IMR-90 (cell line): ENCODE results near the gene NANOS1. TPM values are rescaled to one million over a fixed set of nuclear protein-coding genes. Genes with fewer than 3 reads are reported as not detected.

Experiments
- ATAC-seq: fragments of 200-7000 bp; cut with Tn5 transposase; 2 replicates; pipeline ENCODE4 v1.9.1; 2020; ENCODE audit warnings: low read depth, mild to moderate bottlenecking, moderate library complexity
- BruUV-seq: library from RNA; stranded (reverse); fragments of 400-500 nt; replicated peaks from 2 replicates; lab custom pipeline; 2021; lab: Mats Ljungman, UMichigan
- CTCF ChIA-PET: fragments of 300-600 bp; formaldehyde crosslinking; extraction: SDS; loops from one replicate; lab custom pipeline; 2021; ENCODE audit warnings: antibody characterized with exemption; lab: Yijun Ruan, JAX
- POLR2A ChIA-PET: fragments of 300-600 bp; sonication (Branson Sonifier 250); formaldehyde crosslinking; loops from one replicate; lab custom pipeline; 2022; ENCODE audit warnings: antibody characterized with exemption; ENCODE audit not compliant: unreplicated experiment; lab: Charles Lee
- DNase-seq: peaks from one replicate; pipeline ENCODE4 v3.0.0; 2013
- H2AFZ ChIP-seq: replicated peaks from 2 replicates; pipeline ENCODE3; 2013; ENCODE audit warnings: low read length, mild to moderate bottlenecking; ENCODE audit not compliant: poor library complexity
- H2AK5ac ChIP-seq: 2 replicates; pipeline ENCODE4 v1.6.1; 2013; ENCODE audit warnings: low read depth, low read length, inconsistent platforms
- H2AK9ac ChIP-seq: replicated peaks from 2 replicates; pipeline ENCODE3; 2013; ENCODE audit warnings: mild to moderate bottlenecking, low read depth, low read length, moderate library complexity; ENCODE audit not compliant: poor library complexity
- H2BK120ac ChIP-seq: 2 replicates; pipeline ENCODE4 v1.6.1; 2013; ENCODE audit warnings: low read depth, low read length, inconsistent platforms
- H2BK15ac ChIP-seq: 3 replicates; pipeline ENCODE4 v1.6.1; 2013; ENCODE audit warnings: low read depth, low read length, inconsistent platforms
- H2BK20ac ChIP-seq: 2 replicates; pipeline ENCODE4 v1.6.1; 2013; ENCODE audit warnings: low read depth, mild to moderate bottlenecking, inconsistent platforms, low read length, moderate library complexity
- H2BK5ac ChIP-seq: 2 replicates; pipeline ENCODE4 v1.6.1; 2013; ENCODE audit warnings: mild to moderate bottlenecking, low read depth, low read length, inconsistent platforms; ENCODE audit not compliant: poor library complexity, severe bottlenecking
- H3K14ac ChIP-seq: replicated peaks from 2 replicates; pipeline ENCODE4 v1.6.1; 2013; ENCODE audit warnings: low read depth, low read length, inconsistent platforms
- H3K18ac ChIP-seq: 2 replicates; pipeline ENCODE4 v1.6.1; 2013; ENCODE audit warnings: low read depth, low read length, control low read depth
- H3K23ac ChIP-seq: 2 replicates; pipeline ENCODE4 v1.6.1; 2013; ENCODE audit warnings: low read depth, low read length, inconsistent platforms
- H3K27ac ChIP-seq: 2 replicates; pipeline ENCODE4 v1.5.1; 2013; ENCODE audit warnings: mild to moderate bottlenecking, control low read depth, low read length; ENCODE audit not compliant: insufficient read depth
- H3K27me3 ChIP-seq: 2 replicates; pipeline ENCODE4 v1.6.1; 2013; ENCODE audit warnings: low read length; ENCODE audit not compliant: control insufficient read depth, insufficient read depth
- H3K36me3 ChIP-seq: 2 replicates; pipeline ENCODE4 v1.6.1; 2013; ENCODE audit warnings: low read length, mixed read lengths; ENCODE audit not compliant: control insufficient read depth, insufficient read depth
- H3K4ac ChIP-seq: 2 replicates; pipeline ENCODE4 v1.6.1; 2013; ENCODE audit warnings: low read depth, low read length, inconsistent platforms
- H3K4me1 ChIP-seq: 2 replicates; pipeline ENCODE4 v1.6.1; 2013; ENCODE audit warnings: low read length, mixed read lengths; ENCODE audit not compliant: control insufficient read depth, insufficient read depth
- H3K4me2 ChIP-seq: 2 replicates; pipeline ENCODE4 v1.6.1; 2013; ENCODE audit warnings: low read depth, mild to moderate bottlenecking, control low read depth, low read length, moderate library complexity
- H3K4me3 ChIP-seq: 2 replicates; pipeline ENCODE4 v1.5.1; 2013; ENCODE audit warnings: low read depth, mild to moderate bottlenecking, control low read depth, low read length, moderate library complexity; ENCODE audit not compliant: insufficient read depth
- H3K56ac ChIP-seq: 2 replicates; pipeline ENCODE4 v1.6.1; 2013; ENCODE audit warnings: low read length, inconsistent platforms; ENCODE audit not compliant: insufficient read depth; ENCODE audit errors: extremely low read depth
- H3K79me1 ChIP-seq, 2 experiments: 2 replicates each; pipeline ENCODE4 v1.6.1; 2013; ENCODE audit warnings: low read length in 2 of 2, inconsistent platforms in 1 of 2, low read depth in 1 of 2
- H3K9ac ChIP-seq: 2 replicates; pipeline ENCODE4 v1.6.1; 2013; ENCODE audit warnings: low read depth, low read length, control low read depth
- H3K9me1 ChIP-seq: 2 replicates; pipeline ENCODE4 v1.6.1; 2013; ENCODE audit warnings: low read length, inconsistent platforms; ENCODE audit not compliant: insufficient read depth
- H3K9me3 ChIP-seq: 2 replicates; pipeline ENCODE4 v1.6.1; 2013; ENCODE audit warnings: low read length; ENCODE audit not compliant: control insufficient read depth, insufficient read depth
- H4K20me1 ChIP-seq: 2 replicates; pipeline ENCODE4 v1.6.1; 2013; ENCODE audit warnings: low read length, inconsistent platforms; ENCODE audit not compliant: insufficient read depth
- H4K5ac ChIP-seq: 2 replicates; pipeline ENCODE4 v1.6.1; 2013; ENCODE audit warnings: mild to moderate bottlenecking, low read depth, low read length, control low read depth
- H4K8ac ChIP-seq, 2 experiments: 2 replicates each; pipeline ENCODE4 v1.6.1; 2013; ENCODE audit warnings: low read depth in 2 of 2, low read length in 2 of 2, control low read depth in 1 of 2, inconsistent platforms in 1 of 2
- H4K91ac ChIP-seq: 2 replicates; pipeline ENCODE4 v1.6.1; 2013; ENCODE audit warnings: low read depth, low read length, inconsistent platforms; ENCODE audit not compliant: insufficient read depth
- BHLHE40 ChIP-seq: fragments of 150-350 bp; IDR thresholded peaks from 2 replicates; pipeline ENCODE4 v1.6.1; 2016; ENCODE audit warnings: mild to moderate bottlenecking, low read depth, low read length
- FOS ChIP-seq: fragments of 150-350 bp; IDR thresholded peaks from 2 replicates; pipeline ENCODE4 v1.6.1; 2016; ENCODE audit warnings: low read depth, low read length
- MAZ ChIP-seq: IDR thresholded peaks from 2 replicates; pipeline ENCODE4 v1.6.1; 2012; ENCODE audit warnings: low read depth, mild to moderate bottlenecking, low read length, improper control_type of control experiment, moderate library complexity, borderline replicate concordance
- MXI1 ChIP-seq: IDR thresholded peaks from 2 replicates; pipeline ENCODE4 v1.6.1; 2012; ENCODE audit warnings: low read depth, mild to moderate bottlenecking, low read length, moderate library complexity, borderline replicate concordance
- NFE2L2 ChIP-seq: fragments of 150-350 bp; IDR thresholded peaks from 2 replicates; pipeline ENCODE4 v1.6.1; 2016; ENCODE audit warnings: low read depth, mild to moderate bottlenecking, low read length
- RAD21 ChIP-seq: IDR thresholded peaks from 2 replicates; pipeline ENCODE4 v1.6.1; 2012; ENCODE audit warnings: low read length, improper control_type of control experiment
- RCOR1 ChIP-seq: IDR thresholded peaks from 2 replicates; pipeline ENCODE4 v1.6.1; 2012; ENCODE audit warnings: mild to moderate bottlenecking, low read length, improper control_type of control experiment; ENCODE audit not compliant: insufficient replicate concordance
- RFX5 ChIP-seq: IDR thresholded peaks from 2 replicates; pipeline ENCODE4 v1.8.0; 2012; ENCODE audit warnings: low read depth, mild to moderate bottlenecking, low read length, moderate library complexity
- USF2 ChIP-seq: fragments of 150-350 bp; IDR thresholded peaks from 2 replicates; pipeline ENCODE4 v1.6.1; 2017; ENCODE audit warnings: mild to moderate bottlenecking, antibody characterized with exemption, low read length, low read depth
- WGBS, 2 experiments: methylation state at CpG; one replicate each; pipeline versions ENCODE4 v1.1.5 to v1.1.7; 2013; ENCODE audit warnings: missing lambda C conversion rate in 2 of 2; ENCODE audit not compliant: insufficient read length in 1 of 2; ENCODE audit errors: extremely low coverage in 2 of 2; 5-methylcytosine and 5-hydroxymethylcytosine counted together
- dilution Hi-C: fragments of 300-500 bp; cut with HindIII; formaldehyde crosslinking; loops from one replicate; pipeline ENCODE4 v1.14.3; 2018; ENCODE audit warnings: low sequenced_read_pairs; ENCODE audit not compliant: unreplicated experiment
- in situ Hi-C: fragments of 300-500 bp; cut with MboI; formaldehyde crosslinking; loops from 3 replicates; pipeline ENCODE4 v1.14.3; 2019; ENCODE audit warnings: low sequenced_read_pairs, inconsistent platforms, mixed read lengths
- intact Hi-C: fragments of 100-400 bp; cut with micrococcal nuclease; formaldehyde crosslinking; loops from 2 replicates; pipeline ENCODE4 v1.10.0; 2022
- polyA plus RNA-seq, 3 experiments: library from polyadenylated mRNA; depleted of rRNA; stranded (reverse); fragments of >200 nt; gene quantifications; 2 replicates each; pipeline ENCODE4 v1.2.3, GENCODE V29; 2012; ENCODE audit warnings: low replicate concordance in 1 of 3
- total RNA-seq: library from RNA; depleted of rRNA; stranded (reverse); fragments of >200 nt; gene quantifications from 2 replicates; pipeline ENCODE4 v1.2.3, GENCODE V29; 2012

Gene NANOS1
- total and polyA plus RNA-seq, 2 of the 4 experiments (the other 2 are of a cell fraction) = under 0.01 to 0.12 TPM

GRCh38 chr10:118985576-118985975 is 43.9 kb upstream of the NANOS1 start:
- Histone ChIP-seq H3K14ac (no peak overlapping the region), H3K79me1 (no peaks in the 10 kb centered on the region), H3K23ac (no peak overlapping the region), H3K9me1 (no peaks in the 10 kb centered on the region), H3K56ac (no peak overlapping the region), H3K9ac (no peak overlapping the region), H3K4me2 (no peak overlapping the region), H4K8ac (no peak overlapping the region), H4K91ac (no peak overlapping the region), H3K18ac (no peak overlapping the region), H2AK5ac (no peak overlapping the region), H3K4me3 (no peak overlapping the region), H2BK120ac (no peak overlapping the region), H2AFZ (no peak overlapping the region), H4K5ac (no peak overlapping the region), H3K4ac (no peak overlapping the region), H3K27me3 (peaks cover 12% of the 10 kb centered on the region), H2BK5ac (no peak overlapping the region), H3K9me3 (no peaks in the 10 kb centered on the region; the same call in 1 of the 2 replicates), H3K27ac (no peak overlapping the region), H2AK9ac (no peak overlapping the region), H2BK20ac (no peak overlapping the region), H2BK15ac (no peak overlapping the region), H3K4me1 (no peaks in the 10 kb centered on the region), H3K36me3 (no peaks in the 10 kb centered on the region), H4K20me1 (no peaks in the 10 kb centered on the region)
- ATAC-seq = no peak
- TF ChIP-seq NFE2L2 = no peak
- TF ChIP-seq USF2 = no peak
- TF ChIP-seq RAD21 = no peak
- TF ChIP-seq BHLHE40 = no peak
- no peak for TF ChIP-seq FOS
- TF ChIP-seq MXI1 = no peak
- TF ChIP-seq RCOR1 = no peak
- no peak for TF ChIP-seq MAZ
- no peak for TF ChIP-seq RFX5
- dilution Hi-C loops = no loop called here
- POLR2A ChIA-PET = no interaction called here
- intact Hi-C loops = no loop called here
- WGBS, 2 experiments = no CpG with 5 or more reads among the region's 2 CpGs
- BruUV-seq = no TSS peak
- DNase-seq = no peak
- CTCF ChIA-PET = no interaction called here
- in situ Hi-C loops = no loop called here
